NCI-H345 (cell line): ENCODE data around the gene FOS.
A peak's percentile ranks its signal among the peaks of the same experiment; 100 is the strongest.
"Not testable (repeated sequence)": the region's sequence is repeated elsewhere in the genome, so short reads cannot be mapped to it uniquely, and the experiment has no call there.

Experiments used
- DNase-seq: peaks from one replicate; lab custom pipeline; 2025; lab: John Stamatoyannopoulos, UW

The FOS gene

DNA sequence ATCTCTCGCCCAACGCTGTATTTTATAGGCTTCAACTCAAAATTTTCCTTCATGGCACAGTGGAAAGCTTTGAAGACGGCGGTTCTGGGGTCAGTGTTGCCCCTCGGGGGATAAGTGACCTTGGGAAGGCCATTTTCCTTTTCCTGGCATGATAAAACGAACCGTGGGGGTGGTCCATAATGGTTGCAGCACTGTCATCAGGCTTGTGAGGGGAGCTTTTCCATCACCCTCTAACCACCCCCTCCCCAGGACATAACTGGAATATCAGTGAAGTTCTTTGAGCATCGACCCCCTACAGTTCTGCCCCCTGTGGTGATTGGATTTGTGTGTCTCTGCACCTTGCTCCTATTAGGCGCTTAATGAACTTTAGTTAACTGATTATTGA is 16.0 kb downstream of the FOS start:
- DNase-seq, result no peak

DNA sequence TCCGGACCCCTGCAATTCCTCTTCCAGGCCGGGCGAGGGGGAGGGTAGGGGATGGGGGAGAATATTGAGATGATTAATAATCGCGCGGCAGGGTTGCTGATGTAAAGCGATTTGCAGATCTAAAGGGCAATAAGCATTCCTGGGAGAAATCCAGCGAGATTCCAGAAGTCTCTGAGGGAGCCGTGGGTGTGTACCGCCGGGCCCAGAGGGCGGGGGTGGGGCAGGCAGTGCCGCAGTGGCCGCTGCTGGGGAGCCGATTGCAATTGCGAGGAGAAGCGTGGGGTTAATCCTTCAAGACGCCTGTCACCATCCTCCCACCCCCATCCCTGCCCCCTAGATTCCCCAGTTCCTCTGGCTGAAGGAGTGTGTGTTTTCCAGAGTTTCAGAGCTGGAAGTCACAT is 16.4 kb downstream of the FOS start:
- DNase-seq, result peak; percentile 29

DNA sequence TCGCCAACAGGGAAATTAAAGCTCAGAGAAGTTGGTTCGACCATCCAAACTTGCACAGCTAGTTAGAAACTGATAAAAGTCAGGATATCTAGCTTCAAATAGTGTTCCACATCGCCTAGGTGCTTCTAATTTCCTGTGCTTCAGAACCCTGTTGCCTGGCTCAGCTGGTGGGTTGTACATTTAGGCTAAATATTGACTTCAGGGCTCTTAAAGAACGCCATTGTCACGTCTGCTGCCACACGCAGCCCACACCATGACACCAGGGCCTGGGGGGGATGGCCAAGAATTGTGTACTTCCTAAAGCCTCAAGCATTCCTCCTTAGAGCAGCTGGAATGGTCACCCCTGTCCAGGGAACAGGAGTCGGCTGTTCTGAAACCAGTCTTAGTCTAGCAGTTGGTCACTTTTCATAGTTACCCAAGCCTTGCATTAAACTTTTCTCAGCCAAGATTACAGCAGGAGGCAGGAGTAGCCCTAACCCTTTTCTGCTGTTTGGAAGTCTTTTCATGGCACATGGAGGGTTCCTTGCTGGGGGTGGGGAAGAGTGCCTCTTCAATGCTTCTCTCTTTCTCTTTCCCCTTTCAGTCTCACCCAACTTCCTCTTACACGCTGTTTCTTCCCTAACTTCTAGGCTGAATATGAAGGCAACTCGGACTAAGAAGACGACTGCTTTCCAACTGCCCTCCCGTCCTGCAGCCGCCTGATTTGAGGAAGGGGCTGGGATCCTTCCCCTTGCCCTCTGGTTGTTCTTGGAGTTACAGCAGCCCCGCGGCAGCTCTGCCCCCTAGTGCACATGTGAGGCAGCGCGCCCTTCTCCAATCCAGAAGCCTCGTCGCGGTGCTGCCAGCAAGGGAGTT is 17.1 kb downstream of the FOS start:
- DNase-seq, result peak; percentile 76

DNA sequence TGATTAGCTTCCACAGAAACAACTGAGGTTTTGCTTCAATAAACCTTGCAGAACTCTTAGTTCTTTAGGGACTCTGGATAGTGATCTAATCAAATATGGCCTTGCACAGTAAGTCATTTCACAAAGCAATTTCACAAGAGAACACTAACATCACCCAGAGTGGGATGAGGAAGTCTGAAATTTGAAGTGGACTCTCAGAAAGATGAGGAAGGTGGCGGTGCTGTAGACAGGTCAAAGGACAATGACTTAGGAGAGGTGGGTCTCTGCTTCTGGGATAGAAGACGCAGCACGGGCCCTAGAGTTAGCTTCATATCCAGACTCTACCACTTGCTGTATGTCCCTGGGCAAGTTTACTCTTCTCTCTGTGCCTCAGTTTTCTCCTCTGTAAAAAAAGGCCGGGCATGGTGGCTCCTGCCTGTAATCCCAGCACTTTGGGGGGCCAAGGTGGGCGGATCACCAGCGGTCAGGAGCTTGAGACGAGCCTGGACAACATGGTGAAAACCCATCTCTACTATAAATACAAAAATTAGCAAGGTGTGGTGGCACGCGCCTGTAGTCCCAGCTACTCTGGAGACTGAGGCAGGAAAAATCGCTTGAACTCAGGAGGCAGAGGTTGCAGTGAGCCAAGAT is 18.9 kb downstream of the FOS start:
- DNase-seq, result no peak

DNA sequence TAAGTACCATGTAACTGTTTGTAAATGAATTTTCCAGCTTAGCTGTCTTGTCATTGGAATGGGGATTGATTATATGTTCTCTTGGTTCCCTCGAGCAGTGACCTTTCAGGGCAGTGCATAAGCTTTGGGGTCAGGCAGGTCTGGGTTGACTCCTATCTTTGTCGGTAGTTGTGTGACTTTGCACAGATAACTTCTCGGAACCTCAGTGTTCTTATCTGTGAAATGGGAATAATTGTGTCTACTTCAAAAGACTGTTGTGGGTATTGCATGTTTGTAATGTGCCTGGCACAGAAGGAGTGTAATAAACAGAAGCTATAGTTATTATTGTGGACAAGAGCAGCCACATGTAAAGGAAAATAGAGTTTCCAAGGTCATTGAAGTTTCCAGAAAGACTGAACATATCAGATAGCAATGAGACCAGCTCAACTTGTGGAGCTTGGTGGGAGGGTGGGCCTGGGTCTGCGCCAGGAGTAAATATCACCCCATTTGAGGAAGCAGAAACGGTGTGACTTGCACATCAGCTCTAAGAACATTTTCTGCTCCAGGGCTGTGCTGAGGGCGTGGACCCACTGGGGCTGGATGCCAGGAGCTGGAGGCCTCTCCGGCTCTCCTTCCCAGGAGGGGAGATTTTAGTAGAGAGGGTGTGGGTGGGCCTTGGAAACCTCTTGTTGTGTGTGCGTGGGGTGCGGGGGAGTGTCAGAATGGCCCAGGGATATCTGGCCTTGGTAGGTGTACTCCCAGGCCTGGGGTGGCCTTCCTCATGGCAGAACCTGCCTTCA is 19.7 kb downstream of the FOS start:
- DNase-seq, result no peak

DNA sequence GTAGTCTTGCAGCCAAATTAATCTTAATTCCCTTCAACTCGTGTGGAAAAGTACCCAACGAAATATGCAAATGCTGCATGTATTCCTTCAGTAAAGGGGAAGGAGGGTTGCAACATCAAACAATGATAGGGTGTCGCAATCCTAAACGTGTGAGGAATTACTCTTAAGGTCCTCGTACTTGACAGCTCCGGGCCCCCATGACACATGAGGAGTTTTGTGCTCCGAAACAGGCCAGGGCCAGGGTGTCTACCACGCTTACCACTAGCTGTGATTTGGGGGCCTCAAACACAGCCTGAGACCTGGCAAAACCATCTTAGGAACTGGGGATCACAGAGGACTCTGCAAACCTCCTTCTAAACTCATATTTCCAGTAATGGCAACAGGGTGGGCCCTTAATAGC is 20.4 kb downstream of the FOS start:
- no peak for DNase-seq

DNA sequence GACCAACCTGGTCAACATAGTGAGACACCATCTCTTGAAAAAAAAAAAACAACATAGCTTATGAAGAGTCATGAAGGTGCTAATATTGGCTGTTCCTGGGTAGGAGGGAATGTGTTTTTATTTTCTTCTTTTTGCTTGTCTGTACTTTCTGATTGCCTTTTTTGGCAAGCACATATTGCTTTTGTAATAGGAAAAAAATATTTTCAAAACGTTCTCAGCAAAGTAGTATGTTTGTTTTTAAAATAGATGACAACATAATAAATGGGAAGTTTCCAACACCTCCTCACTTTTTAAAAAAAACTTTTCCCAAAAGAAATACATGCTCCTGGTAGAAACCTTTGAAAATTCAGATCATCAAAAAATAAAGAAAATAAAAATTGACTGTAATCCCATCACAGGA is 20.9 kb downstream of the FOS start:
- no peak for DNase-seq

DNA sequence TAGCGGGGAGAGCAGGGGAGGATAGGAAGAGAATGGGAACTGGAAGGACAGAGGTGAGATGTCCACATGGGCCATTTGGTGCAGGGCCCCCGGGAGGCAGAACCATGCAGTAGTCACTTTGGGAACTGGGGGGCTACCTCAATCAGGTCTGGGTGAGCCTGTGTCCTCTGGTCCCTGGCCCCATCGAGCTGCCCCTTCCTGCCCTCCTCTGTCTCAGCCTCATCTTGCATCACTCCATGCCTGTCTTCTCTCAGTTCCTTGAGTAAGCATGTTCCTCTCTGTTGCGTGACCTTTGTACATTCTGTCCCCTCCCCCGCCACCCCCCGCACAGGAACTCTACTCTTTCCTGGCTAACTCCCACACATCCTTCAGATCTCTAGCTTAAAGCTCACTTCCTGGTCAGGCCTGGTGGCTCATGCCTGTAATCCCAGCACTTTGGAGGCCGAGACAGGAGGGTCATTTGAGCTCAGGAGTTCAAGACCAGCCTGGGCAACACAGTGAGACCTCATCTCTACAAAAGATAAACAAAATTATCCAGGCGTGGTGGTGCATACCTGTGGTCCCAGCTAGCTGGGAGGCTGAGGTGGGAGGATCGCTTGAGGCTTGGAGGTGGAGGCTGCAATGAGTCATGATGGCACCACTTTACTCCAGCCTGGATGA is 23.2 kb downstream of the FOS start:
- DNase-seq, result no peak

DNA sequence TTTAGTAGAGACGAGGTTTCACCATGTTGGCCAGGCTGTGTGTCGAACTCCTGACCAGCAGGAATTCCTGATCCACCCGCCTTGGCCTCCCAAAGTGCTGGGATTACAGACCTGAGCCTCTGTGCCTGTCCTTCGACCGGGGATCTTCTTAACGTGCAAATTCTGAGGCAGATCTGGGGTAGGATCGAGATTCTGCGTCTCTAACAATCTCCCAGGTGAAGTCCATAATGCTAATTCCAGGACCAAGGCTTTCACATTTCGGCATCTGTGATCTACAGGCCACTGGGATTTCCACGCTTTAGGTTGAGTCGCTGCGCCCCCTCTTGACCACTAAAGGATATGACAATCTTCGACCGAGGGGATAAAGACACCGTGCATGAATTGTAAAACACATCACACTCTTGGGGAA is 24.8 kb downstream of the FOS start:
- DNase-seq, result peak; percentile 70

DNA sequence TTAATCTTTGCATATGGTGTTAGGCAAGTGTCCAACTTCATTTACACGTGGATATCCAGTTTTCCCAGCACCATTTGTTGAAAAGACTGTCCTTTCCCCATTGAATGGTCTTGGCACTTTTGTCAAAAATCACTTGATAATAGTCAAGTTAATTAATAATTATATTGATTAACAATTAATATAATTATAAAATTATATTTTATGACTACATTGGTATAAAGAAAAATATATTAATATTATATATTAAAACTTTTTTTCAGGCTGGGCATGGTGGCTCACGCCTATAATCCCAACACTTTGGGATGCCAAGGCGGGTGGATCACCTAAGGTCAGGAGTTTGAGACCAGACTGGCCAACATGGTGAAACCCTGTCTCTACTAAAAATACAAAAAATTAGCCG is 27.8 kb downstream of the FOS start:
- DNase-seq, result not testable (repeated sequence)

DNA sequence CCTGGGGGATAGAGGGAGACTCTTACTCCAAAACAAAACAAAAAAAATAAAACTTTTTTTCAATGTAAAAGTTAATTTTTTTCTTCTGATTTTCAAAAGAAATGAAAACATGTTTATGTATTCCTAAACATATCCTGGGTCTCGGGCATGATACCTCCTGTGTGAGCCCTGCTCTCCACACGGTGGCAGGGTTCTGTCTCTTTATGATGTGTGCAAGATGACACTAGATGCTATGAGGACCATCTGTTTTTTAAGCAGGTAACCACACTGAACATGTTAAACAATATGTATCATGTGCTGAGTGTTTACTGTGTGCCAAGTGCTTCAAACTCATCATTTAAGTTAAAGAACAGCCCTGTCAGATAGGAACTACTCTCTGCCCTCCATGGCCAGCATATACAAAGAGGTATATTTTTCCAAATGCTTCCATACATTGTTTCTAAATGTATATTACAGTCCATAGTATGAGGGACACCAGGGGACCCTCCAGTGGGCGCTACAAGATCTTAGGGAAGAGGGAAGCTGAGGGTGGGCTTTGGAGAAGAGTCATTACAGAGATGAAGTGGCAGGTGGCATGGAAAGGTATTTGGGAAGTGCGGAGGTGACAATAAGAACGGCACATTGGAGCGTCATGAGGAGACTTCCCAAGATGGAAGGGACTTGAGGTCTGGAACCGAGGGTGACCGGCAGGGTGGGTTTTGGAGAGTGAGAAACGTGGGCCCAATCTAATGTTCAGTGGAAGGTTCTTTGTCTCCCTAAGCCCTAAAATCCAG is 28.5 kb downstream of the FOS start:
- DNase-seq, result peak; percentile 79

DNA sequence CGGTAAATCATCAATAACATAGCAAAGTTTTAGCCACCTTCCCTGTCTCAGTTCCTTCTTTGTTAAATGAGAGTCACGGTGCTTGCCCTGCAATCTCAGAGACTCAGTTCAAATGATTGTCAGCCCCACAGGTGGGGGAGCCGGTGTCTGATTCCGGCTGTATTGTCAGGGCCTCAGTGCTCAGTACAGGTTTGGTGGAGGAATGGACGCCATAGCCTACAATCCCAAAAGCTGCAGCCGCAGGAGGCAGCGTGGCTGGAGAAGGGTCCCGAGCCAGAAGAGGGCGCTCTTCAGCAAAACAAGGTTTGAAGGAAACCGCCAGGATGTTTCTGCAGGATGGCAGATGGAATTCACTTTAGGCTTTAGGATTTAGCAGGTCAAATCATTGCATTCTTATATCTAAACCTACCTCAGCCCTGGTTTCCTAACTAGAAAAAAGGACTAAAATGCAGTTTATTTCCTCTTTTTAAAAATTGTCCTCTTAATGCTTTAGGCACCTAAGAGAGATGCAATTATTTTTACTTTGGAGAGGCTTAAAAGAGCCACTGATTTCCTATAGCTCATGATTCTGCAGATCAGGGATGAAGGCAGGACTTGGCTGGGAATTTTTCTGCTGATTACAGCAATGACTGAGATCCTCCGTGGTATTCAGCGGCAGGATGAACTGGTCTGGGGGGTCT is 29.2 kb downstream of the FOS start:
- peak; percentile 90 for DNase-seq

DNA sequence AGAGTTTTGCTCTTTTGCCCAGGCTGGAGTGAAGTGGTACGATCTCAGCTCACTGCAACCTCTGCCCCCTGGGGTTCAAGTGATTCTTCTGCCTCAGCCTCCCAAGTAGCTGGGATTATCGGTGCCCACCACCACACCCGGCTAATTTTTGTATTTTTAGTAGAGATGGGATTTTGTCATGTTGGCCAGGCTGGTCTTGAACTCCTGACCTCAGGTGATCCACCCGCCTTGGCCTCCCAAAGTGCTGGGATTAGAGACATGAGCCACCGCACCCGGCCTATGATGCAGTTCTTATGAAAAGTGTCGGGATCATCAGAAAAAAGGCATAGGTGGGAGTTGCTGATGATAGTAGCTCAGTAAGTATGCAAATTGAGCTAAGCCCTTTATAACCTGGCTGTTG is 30.4 kb downstream of the FOS start:
- DNase-seq, result not testable (repeated sequence)

DNA sequence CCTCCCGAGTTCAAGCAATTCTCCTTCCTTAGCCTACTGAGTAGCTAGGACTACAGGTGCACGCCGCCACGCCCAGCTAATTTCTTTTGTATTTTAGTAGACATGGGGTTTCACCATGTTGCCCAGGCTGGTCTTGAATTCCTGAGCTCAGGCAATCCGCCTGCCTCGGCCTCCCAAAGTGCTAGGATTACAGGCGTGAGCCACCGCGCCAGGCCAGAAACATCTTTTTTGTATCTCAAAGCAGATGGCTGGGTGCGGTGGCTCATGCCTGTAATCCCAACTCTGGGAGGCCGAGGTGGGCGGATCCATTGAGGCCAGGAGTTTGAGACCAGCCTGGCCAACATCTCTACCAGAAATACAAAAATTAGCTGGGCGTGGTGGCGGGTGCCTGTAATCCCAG is 30.9 kb downstream of the FOS start:
- not testable (repeated sequence) for DNase-seq

DNA sequence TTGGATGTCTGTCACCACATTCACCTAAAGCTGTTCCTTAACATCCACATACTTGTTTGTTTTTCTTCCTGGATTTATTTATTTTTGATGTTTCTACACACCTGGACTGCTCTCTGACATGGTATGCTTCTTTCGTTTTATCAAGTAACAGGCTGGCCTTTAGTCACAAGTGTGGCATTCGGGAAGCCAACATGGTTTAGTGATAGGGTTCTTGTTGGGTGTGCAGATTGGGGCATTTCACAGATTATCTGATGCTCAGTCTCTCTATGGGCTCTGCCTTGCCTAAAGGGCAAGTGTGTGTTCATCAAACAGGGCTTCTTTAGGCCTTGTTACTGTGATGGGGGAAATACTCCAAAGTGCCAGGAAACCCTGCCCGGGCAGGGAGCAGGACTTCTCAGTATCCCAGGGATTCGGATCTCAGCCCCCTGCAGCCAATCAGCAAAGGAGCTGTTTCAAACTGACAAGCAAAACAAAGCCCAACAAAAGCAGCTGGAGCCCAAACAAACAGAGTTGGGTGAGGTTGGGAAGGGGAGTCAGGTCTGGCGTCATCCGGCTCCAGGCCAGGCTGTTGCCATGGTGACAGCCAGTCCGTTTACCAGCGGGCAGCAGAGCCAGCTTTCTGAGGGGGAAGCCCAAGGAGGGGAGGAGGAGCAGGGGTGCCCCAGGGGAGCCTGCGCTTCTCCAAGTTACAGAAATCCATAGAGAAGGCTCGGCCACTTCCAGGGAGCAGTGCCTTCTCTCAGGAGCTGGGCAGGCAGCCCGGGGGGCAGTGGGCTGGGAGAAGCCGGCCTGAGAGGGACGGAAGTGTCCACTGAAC is 31.9 kb downstream of the FOS start:
- DNase-seq, result peak; percentile 88

DNA sequence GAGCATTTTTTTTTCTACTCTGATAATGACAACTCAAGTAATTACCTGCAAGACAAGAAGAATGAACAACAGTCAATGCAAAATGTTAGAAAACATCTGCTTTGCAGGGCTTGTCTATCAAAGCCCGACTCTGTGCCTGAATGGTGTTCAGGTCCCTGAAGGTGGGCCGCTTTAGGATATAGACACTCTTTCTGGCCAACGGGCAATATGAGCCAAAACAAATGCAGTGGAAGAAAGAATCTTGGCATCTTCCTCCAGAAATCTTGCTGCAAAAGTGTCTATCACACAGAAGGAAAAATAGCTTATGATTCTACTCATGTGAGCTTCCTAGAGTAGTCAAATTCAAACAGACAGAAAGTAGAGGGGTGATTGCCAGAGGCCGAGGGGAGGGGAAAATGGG is 32.7 kb downstream of the FOS start:
- DNase-seq, result no peak

DNA sequence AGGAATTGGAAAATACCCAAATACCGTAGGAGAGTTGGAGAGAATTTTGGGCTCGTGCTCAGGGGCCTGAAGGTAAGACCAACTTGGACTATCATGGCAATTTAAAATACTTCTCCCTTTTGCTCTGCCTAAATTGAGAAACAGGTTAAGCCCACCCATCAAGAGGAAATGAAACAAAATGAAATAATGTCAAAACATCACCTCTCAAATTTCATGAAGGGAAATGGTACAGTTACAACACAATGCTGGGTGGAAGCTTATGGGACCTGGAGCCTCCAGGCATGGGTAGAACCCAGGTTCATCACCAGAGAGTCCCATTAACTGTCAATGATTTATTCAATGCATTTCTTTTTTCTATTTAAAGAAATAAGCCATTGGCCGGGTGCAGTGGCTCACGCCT is 33.7 kb downstream of the FOS start:
- no peak for DNase-seq

DNA sequence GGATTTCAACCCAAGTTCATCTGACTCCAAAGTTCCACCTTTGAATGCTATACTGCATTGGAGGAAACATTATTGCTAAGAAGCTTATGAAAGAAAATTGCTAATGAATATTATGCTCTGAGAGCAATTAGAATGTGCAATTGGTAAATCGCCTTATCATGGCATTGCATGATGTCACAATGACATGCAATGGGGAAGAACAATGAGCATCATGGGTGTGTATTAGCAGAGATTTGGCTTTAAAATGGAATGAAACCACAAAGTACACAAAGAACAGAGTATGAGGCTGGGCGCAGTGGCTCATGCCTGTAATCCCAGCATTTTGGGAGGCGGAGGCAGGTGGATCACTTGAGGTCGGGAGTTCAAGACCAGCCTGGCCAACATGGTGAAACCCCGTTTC is 34.7 kb downstream of the FOS start:
- no peak for DNase-seq

DNA sequence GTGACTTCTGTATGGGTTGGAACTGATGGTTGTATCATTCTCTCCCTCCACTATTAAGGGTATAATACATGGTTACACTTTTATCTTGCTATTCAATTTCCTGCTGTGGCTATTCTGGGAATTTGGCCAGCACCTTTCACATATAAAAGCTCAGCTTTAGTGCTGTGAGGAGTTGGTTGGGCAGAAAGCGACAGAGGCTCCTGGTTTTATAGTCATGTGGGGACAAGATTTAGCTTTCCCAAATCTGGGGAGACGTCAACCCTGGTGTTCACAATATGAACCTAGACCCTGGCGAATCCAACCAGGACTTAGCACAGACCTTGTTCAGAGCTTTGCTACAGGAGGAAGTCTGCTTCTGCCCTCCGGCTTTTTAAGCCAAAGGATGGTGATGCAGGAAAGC is 36.5 kb downstream of the FOS start:
- peak; percentile 58 for DNase-seq

DNA sequence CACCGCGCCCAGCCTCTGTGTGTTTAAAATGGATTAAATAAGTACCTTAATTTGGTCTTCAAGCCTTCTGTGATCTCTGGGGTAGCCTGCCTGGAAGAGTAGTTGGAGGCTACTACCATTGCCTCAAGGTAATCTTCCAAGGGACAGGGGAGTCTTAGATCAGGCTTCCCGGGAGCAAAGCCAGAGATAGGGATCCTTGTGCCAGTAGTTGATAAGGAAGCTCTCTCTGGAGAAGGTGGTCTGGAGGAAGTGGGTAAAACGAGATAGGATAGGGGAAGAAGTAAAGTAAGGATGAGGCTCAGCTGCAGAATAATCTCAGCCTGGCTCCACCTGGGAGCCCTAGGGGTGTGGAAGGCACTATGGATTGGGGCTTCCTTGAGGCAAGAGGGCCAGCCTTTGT is 38.5 kb downstream of the FOS start:
- DNase-seq, result no peak
